ENCODE data around the gene FBXO31.

GRCh38 chr16:87351320-87351698, 32.3 kb downstream of the FBXO31 start:
- no peak for TF ChIP-seq EZH2 (IDR thresholded peaks at IDR 0.05; ENCODE audit: insufficient read depth, poor library complexity, severe bottlenecking)
- TF ChIP-seq EZH2phosphoT487 (IDR thresholded peaks at IDR 0.05; ENCODE audit: insufficient read depth, low read depth) = no peak
